GM12892 (cell line): ENCODE results near the gene GDF3. TPM values are rescaled to one million over a fixed set of nuclear protein-coding genes. Genes with fewer than 3 reads are reported as not detected.
"Not testable (repeated sequence)": the region's sequence is repeated elsewhere in the genome, so short reads cannot be mapped to it uniquely, and the experiment has no call there.

Experiments used
- DNase-seq: peaks from one replicate; pipeline ENCODE4 v3.0.0; 2011; ENCODE audit not compliant: insufficient read length
- FAIRE-seq: peaks from 2 replicates; lab custom pipeline; 2011; peaks lifted over from hg19 to GRCh38; lab: Jason Lieb, UNC
- POLR2A ChIP-seq: IDR thresholded peaks from 2 replicates; pipeline ENCODE4 v1.6.1; 2011; ENCODE audit warnings: low read depth, low read length, control low read depth
- POLR2AphosphoS5 ChIP-seq: IDR thresholded peaks from 2 replicates; pipeline ENCODE4 v1.6.1; 2011; ENCODE audit warnings: low read depth, low read length, control low read depth
- TAF1 ChIP-seq: IDR thresholded peaks from 2 replicates; pipeline ENCODE4 v1.6.1; 2011; ENCODE audit warnings: low read depth, mild to moderate bottlenecking, control low read depth, low read length, borderline replicate concordance
- polyA plus RNA-seq: library from polyadenylated mRNA; unstranded; fragments of >200 nt; gene quantifications from one replicate; pipeline ENCODE4 v1.2.1, GENCODE V29; 2012; ENCODE audit warnings: missing spikeins, inconsistent platforms; ENCODE audit not compliant: missing spikeins

Gene GDF3
- polyA plus RNA-seq = not detected

DNA sequence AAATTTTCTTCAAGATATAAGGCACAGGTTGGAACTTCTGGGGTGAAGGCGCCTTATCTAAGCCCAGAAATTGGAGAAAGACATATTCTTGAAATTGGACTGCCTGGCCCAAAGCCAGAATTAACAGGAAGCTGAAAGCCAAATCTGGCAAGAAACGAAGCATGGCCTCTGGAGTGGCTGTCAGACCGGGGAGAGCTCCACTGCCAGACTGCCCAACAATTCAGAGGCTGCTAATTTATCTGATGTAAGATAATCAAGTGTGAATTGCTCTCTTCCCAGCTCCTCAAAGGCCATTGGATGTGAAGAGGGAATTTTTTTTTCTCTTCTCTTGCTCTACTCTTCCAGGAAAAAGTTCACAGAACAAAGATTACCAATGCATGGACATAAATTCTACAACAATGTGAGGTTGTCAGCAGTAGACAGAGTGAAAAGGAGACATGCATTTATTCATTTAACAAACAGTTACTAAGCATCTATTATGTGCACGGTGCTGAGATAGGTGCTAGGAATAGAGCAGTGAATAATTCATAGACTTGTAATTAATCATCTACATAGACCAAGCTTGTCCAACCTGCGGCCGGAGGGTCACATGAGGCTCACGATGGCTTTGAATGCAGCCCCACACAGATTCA, at the start of gene GDF3:
Gene GDF3, minus strand, starts transcription at position 210 of the 632 bp plus-strand sequence. Its CDS starts 47 bp downstream, at position 163.
- FAIRE-seq (no peak), DNase-seq (no peak)
- TF ChIP-seq TAF1 = no peak
- TF ChIP-seq POLR2AphosphoS5 = no peak
- TF ChIP-seq POLR2A = no peak

DNA sequence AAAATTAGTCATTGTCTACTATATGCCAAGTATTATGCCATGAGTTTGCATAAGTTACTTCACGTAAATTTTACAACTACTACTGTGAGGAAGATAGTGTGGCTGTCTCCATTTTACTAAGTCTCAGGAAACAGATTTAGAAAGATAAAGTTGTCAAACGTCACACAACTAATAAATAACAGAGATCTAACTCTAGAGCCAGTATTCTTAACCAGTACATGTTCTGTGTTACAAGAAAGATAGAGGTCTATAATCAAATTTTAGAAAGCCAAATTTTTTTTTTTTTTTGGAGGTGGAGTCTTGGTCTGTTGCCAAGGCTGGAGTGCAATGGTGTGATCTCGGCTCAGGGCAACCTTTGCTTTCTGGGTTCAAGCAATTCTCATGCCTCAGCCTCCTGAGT, 37.4 kb upstream of the GDF3 start:
- TF ChIP-seq POLR2A = no peak
- TF ChIP-seq POLR2AphosphoS5 = no peak
- no peak for TF ChIP-seq TAF1
- DNase-seq (no peak), FAIRE-seq (no peak)

DNA sequence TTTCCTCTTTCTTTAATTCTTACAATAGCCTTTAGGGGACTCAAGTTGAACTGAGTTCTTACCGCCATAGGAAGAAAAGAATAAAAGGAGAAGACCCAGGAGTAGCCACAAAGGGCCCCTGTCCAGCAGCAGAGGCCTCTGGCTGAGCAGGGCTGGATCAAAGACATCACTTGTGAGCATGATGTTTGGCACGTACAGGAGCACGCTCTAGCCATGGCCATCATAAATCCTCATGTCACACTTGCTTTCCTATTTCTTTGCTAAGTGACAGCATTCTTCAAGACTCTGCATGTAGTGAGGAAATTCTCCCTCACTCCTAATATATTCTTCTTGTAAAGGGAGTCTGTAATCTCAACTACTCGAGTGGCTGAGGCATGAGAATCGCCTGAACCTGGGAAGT, 35.9 kb upstream of the GDF3 start:
- no peak for FAIRE-seq
- DNase-seq = no peak
- TF ChIP-seq POLR2A (no peak), POLR2AphosphoS5 (no peak), TAF1 (no peak)

DNA sequence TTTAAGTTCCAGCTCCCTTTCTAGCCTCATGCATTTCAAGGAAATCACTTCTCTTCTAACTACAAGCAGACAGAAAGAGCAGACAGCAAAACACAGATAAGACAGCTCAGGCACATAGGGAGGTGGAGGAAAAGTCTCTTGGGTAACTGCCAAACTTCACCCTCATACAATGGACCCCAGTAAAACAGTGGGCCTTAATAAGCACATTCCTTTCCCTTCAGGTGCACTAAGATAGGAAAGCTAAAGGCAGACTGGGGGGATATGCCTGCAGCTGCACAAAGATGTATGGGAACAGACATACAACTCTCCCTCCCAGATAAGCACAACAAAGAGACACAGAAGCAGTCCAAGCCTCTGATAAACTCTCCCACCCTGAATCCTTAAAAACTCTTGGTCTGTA, 35.4 kb upstream of the GDF3 start:
- FAIRE-seq, DNase-seq: not testable (repeated sequence)

DNA sequence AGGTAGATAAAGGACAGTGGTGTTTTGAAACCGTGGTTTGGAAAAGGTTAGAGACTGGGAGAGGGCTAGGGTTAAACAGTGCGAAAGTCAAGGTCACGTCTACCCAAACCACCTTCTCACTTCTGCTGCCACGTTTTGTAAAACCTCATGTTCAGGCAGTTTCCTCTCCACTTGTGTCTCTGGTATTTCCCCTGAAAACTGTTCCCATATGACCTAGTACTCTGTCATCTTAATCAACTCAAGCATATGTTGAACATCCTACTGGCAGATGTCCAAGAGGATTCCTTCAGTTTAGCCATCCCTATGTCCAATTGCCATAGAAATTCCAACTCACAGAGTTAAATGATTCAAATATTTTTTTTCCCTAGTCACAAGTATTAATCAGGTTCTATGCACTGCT, 34.2 kb upstream of the GDF3 start:
- FAIRE-seq = peak; percentile 40
- no peak for TF ChIP-seq TAF1
- no peak for TF ChIP-seq POLR2AphosphoS5
- TF ChIP-seq POLR2A = no peak
- no peak for DNase-seq

DNA sequence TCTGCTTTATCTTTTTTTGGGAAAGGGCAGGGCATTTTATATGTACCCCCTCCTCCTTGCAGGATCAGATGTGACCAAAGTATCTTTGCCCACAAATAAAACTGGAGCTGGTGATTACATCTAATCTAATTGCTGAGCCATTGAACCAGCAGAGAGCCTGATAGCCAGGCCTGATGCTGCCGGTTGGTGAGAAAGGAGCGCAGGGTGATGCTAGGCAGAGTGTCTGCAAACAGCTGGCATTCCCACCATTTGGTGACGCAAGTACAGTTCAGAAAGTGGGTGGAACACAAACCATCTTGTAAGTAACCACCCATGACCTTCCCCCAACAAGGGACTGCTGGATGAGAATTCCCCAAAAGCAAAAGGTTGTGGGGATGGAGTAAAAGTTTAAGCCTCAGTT, 28.4 kb upstream of the GDF3 start:
- TF ChIP-seq POLR2AphosphoS5 (no peak), POLR2A (no peak), TAF1 (no peak)
- FAIRE-seq = no peak

DNA sequence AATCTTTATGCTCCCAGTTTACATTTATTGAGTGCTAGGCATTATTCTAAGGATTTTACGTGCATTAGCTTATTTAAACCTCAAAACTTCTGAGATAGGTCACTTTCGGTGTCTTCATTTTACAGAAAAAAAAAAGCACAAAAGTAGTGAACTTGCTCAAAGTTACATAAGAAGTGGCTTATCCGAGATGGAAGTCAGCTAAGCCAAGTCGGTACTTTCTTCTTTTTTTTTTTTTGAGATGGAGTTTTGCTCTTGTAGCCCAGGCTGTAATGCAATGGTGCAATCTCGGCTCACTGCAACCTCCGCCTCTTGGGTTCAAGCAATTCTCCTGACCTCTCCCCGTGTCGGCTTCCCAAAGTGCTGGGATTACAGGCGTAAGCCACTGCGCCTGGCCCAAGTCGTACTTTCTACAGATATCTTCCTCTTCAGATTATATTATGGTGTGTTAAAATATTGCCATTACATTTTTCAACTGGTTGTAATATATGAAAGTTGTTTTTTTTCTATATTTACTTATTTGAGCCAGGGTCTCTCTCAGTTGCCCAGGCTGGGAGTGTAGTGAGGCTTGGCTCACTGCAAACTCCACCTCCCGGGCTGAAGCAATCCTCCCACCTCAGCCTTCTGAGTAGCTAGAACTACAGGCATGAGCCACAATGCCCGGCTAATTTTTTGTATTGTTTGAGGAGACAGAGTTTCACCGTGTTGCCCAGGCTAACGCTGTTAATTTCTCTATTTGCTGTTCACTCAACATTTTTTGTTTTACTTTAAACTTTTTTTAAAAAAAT, 24.6 kb upstream of the GDF3 start:
- no peak for TF ChIP-seq TAF1
- TF ChIP-seq POLR2A = no peak
- no peak for TF ChIP-seq POLR2AphosphoS5
- FAIRE-seq (no peak), DNase-seq (no peak)

More for the DNA sequence above, 28.4 kb upstream of the GDF3 start:
- DNase-seq = no peak

DNA sequence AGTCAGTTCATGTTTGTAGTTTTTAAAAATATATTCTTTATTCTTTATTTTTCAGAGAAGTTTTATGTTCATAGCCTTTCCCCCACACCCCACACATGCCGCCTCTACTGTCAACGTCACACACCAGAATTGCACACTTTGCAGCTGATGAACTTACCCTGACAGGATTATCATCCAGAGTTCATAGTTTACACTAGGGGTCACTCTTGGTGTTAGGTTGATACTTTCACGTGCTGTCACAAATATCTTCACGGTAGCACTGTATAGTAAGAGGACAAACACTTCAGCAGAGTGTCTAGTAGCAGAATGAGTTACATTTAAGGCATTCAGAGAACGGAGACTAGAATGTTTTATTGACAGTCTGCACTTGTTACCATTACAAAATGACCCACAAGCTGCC, 20.8 kb upstream of the GDF3 start:
- DNase-seq = no peak
- no peak for FAIRE-seq
- TF ChIP-seq POLR2AphosphoS5 (no peak), TAF1 (no peak), POLR2A (no peak)

DNA sequence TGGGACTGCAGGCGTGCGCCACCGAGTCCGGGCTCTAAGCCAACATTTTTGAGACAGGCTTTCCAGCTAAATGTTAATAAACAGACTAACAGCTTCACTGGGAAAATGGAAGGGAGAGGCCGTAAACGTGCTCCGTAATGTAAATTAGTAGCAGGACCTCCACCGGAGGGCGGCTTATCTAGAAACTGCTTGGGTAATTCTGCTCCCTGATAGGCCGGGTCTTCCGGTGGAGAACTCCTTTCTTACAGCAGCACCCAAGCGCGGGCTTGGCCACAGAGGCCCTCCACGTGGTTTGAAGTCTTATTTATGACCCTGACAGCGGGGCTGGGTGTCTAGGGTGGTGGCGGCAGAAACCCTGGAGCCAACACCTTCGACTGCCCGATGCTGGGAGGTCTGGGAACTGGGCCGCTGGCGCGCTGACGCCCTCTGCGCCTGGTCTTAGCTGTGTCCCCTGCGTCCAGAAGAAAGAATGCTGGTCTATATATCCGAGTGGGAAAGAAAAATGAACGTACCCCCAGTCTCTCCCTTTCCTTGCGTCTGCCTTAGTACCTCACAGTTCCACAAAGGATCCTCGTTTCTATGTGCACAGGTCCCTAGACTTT, 17.4 kb upstream of the GDF3 start:
- DNase-seq (no peak), FAIRE-seq (no peak)
- TF ChIP-seq TAF1 (no peak), POLR2A (no peak), POLR2AphosphoS5 (no peak)

DNA sequence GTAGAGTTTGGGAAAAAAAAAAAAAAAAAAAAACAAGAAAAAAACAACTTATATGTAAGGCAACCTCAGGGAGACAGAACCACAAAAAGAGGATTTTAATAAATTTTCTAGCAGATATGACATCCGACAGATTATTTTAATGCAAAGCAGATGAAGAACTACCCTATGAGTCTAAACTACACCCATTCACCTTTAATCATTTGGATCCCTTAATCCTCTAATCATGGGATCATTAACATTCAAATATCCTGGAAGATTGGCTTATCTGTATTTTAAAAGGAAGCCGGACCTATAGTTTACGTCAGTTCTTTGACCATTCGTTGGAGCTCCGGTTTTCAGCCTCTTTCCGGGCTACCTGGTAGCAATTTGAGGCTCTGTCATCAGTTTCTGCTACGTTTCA, 15.6 kb upstream of the GDF3 start, which contains the start of gene DPPA3:
Gene DPPA3, plus strand, starts transcription at position 301 of the 400 bp plus-strand sequence. CDS start 138 bp downstream, outside the sequence.
- no peak for TF ChIP-seq POLR2AphosphoS5
- TF ChIP-seq TAF1 = no peak
- TF ChIP-seq POLR2A = no peak
- FAIRE-seq = no peak

DNA sequence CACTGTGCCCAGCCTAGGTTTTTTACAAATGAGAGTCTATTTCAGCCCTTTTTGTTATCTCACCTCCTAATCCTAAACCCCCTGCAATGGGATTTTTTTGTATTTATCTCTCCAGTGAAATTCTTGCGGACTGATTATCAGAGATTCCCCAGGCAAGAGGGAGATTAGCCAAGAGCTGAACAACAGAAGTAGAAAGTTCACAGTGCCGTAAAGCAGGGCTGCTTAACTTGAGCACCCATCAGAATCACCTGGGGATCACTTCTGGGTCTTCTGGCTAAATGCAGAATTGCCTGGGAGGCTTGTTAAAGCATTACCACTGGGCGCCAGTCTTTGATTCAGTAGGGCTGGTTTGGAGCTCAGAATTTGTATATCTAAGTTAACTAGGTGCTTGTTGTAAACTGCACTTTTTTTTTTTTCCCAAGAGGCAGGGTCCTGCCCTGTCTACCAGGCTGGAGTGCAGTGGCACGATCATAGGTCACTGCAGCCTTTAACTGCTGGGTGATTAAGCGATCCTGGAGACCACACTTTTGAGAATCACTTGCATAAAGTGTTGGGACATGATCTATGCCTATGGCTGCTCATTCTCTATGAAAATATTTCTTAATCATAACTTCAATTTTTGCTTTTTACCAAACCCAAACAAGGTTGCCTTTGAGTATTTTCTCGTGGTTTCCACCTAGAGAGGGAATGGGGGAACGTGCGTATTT, 14.5 kb upstream of the GDF3 start:
- no peak for FAIRE-seq

More for the DNA sequence above, 15.6 kb upstream of the GDF3 start, which contains the start of gene DPPA3:
- DNase-seq = no peak

More for the DNA sequence above, 14.5 kb upstream of the GDF3 start:
- DNase-seq = no peak
- no peak for TF ChIP-seq POLR2AphosphoS5
- no peak for TF ChIP-seq POLR2A
- TF ChIP-seq TAF1 = no peak
